Central memory CD4-positive, alpha-beta T cell (primary cell): ENCODE measurements around the gene ZDHHC14.

ENCODE experiments used
- DNase-seq: peaks from one replicate; pipeline ENCODE4 v3.0.0; 2022

The ZDHHC14 gene

GRCh38 chr6:157497579-157497978, 116.6 kb downstream of the ZDHHC14 start:
- no peak for DNase-seq

- no peak for DNase-seq
These were observed 117.8 kb downstream of the ZDHHC14 start for GRCh38 chr6:157498817-157499216.

DNA sequence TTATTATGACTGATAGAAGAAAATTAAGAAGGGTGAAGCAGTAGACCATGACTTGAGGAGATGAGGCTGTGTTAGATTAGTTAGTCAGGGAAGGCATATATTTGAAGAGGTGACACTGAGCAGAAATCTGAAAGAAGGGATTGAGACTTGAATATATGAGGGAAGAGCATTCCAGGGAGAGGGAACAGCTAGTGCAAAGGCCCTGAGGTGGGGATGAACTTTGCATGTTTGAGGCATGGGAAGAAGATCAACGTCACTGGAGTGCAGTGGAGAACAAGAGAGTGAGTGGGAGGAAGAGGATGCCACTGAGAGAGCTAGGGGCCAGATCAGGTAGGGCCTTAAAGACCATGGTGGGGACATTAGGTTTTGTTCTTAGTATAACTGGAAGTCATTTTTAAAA, 119.0 kb downstream of the ZDHHC14 start:
- no peak for DNase-seq

DNA sequence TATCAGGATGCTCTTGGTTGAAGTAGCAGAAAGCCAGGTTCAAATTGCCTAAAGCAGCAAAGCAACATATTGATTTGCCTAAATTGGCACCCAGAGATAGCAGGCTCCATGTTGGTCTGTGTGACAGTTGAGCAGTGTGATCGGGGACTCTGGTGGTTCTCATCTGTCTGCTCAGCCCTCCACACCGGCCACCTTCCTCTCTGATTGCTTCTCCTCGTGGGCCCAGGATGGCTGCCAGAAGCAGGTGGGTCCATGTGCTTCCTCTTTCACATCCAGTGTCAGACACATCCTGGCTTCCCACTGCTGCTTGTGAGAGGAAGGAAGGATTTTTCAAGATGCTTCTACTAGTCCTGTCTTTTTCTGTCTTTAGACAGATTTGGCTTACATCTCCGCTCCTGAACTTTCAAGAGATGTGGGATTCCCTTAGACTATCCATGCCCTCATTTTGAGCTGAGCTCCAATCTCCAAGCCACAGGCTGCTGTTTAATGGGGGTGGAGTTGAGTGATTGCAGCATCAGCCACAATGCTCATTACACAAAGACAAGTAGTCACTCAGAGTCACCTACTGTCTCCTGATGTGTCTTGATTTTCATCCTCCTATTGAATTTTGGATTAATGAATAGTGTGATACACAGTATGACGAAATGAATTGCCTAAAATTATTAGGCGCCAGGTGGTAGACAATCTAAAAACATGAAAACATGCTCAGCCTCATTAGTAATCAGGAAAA, 122.2 kb downstream of the ZDHHC14 start:
- no peak for DNase-seq

- no peak for DNase-seq
These were observed 125.0 kb downstream of the ZDHHC14 start for GRCh38 chr6:157505912-157506491.

DNA sequence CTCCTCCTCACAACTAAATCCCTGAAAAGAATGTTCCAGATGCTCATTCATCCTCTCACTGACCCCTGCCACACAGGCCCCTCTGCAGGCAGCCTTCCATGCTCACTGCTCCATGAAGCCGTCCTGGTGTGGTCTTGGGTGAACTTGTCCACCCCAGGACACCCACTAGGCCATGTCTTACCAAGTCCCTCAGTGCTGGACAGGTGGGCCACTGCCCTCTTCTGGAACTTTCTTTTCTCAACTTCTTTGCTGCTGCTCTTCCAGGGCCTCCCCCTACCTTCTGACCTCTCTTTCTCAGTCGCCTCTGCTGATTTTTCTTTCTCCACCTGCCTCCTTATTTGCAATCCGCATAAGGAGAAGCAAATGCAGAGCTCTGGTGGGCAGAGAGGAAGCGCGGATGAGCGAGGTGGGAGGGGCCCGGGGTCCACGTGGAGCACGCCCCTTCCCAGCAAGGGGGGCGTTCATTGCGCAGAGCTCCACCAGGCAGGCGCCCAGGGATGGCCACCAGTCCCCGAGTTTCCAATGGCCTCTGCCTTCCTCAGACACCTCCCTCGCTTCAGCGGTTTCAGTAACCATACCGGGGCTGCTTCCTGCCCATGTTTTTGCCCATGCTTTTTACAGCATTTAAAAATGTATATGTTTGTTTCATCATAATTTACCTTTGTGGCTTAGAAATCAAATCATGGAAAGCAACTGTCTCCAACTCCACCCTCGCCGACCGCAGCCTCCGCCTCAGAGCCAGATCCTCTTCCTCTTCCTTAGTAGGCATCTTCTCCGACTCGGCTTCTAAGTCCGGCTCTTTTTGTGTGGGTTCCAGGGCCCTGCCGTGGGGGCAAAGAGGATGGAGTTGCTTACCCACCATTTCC, 129.6 kb downstream of the ZDHHC14 start:
- peak; percentile 3 for DNase-seq

GRCh38 chr6:157511682-157512381, 130.8 kb downstream of the ZDHHC14 start:
- no peak for DNase-seq

DNA sequence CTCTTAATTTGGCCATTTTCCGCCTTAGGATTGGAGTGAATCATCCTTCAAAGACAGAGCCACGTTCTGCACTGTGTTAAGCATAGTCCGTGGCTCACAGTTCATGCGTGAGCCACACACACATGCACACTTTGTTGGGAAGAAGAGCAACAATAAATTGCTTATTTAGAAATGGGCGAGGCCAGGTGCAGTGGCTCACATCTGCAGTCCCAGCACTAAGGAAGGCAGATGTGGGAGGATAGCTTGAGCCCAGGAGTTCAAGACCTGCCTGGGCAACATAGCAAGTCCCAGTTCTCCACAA, 131.3 kb downstream of the ZDHHC14 start:
- no peak for DNase-seq

- DNase-seq = no peak
These were observed 132.1 kb downstream of the ZDHHC14 start for GRCh38 chr6:157513004-157513603.

- DNase-seq = no peak
These were observed 132.9 kb downstream of the ZDHHC14 start for GRCh38 chr6:157513619-157514485.

GRCh38 chr6:157514659-157515496, 133.9 kb downstream of the ZDHHC14 start:
- DNase-seq = no peak

- no peak for DNase-seq
These were observed 135.5 kb downstream of the ZDHHC14 start for GRCh38 chr6:157516319-157517026.

GRCh38 chr6:157517601-157518359, 136.8 kb downstream of the ZDHHC14 start:
- no peak for DNase-seq

- no peak for DNase-seq
These were observed 137.6 kb downstream of the ZDHHC14 start for GRCh38 chr6:157518397-157519250.

GRCh38 chr6:157519255-157520116, 138.5 kb downstream of the ZDHHC14 start:
- no peak for DNase-seq

GRCh38 chr6:157520117-157520406, 139.1 kb downstream of the ZDHHC14 start:
- no peak for DNase-seq

DNA sequence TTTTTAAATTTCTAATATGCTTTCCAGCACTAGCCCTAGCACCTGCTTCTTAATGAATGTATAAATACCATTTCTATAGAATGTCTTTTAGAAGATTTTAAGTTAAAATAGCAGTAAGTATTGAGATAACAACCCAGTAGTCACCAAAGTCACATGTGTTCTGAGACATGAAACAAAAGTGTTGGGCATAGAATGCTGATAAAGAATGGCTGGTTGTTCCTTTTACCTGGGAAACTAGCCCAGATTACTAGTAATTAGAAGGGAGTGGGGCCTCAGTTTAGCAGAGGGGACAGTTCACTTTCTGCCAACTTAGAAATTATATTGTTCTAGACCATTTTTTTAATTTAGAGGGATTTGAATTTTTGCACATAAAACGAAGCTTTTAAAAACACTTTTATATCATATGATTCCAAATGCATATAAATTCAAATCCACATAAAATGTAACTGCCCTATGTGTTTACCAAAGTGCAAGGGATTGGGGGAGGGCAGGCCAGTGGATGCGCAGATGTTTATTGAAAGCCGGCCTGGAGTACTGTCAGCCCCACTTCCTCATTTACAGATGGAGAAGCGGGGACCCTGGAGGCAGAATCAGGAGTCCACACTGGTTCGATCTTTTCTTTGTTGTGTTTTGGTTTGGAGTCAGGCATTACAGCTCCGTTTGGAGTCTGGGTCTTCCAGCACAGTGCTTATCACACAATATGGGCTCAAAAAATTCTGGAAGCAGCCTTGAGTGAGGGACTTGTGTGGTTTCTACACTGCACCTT, 139.8 kb downstream of the ZDHHC14 start:
- no peak for DNase-seq
